K562 (cell line): ENCODE data around the gene PTP4A1.

Experiments used
- E2F4 ChIP-seq: sonication (generic); formaldehyde crosslinking; IDR thresholded peaks from 2 replicates; pipeline ENCODE4 v1.8.0; 2022; ENCODE audit warnings: mild to moderate bottlenecking, low read depth, missing genetic modification reagents
- ETV6 ChIP-seq, 3 experiments: fragments of 150-350 bp in 1 of 3; sonication (generic) in 1 of 3; formaldehyde crosslinking in 1 of 3; IDR thresholded peaks; 2 replicates each; pipeline versions ENCODE4 v1.6.1 to v1.8.0; 2014 to 2022; ENCODE audit warnings: borderline replicate concordance in 2 of 3, low read depth in 2 of 3, antibody characterized with exemption in 1 of 3, low read length in 1 of 3, mild to moderate bottlenecking in 1 of 3, missing genetic modification reagents in 1 of 3
- GABPA ChIP-seq: fragments of 200-800 bp; sonication (Bioruptor generic); conservative IDR thresholded peaks from 2 replicates; pipeline ENCODE4 v1.6.1; 2016; ENCODE audit warnings: low read depth, missing genetic modification characterization, missing compliant biosample characterization
- HCFC1 ChIP-seq: IDR thresholded peaks from 2 replicates; pipeline ENCODE4 v1.6.1; 2012; ENCODE audit warnings: low read depth, low read length, improper control_type of control experiment
- YY1 ChIP-seq, 3 experiments: IDR thresholded peaks; 2 replicates each; pipeline ENCODE4 v1.6.1; 2011; ENCODE audit warnings: low read length in 2 of 3, mild to moderate bottlenecking in 2 of 3, moderate library complexity in 2 of 3, borderline replicate concordance in 1 of 3, control low read depth in 1 of 3, low read depth in 1 of 3; ENCODE audit not compliant: insufficient read depth in 3 of 3, insufficient replicate concordance in 2 of 3, control insufficient read depth in 1 of 3, insufficient read length in 1 of 3; ENCODE audit errors: extremely low read depth in 1 of 3
- ZFP36 ChIP-seq: fragments of 150-350 bp; IDR thresholded peaks from 2 replicates; pipeline ENCODE4 v1.6.1; 2018; ENCODE audit warnings: low read length, low read depth; ENCODE audit not compliant: partially characterized antibody
- ZKSCAN3 ChIP-seq: fragments of 250-450 bp; sonication (Bioruptor Pico); IDR thresholded peaks from 2 replicates; pipeline ENCODE4 v1.4.0; 2020
- TF ChIP-seq, protein P1 (sequence below): fragments of 200-800 bp; sonication (Bioruptor generic); IDR thresholded peaks from 2 replicates; pipeline ENCODE4 v1.6.1; 2016; ENCODE audit warnings: missing genetic modification characterization, missing compliant biosample characterization
- TF ChIP-seq, protein P2 (sequence below), 3 experiments: IDR thresholded peaks in 2 of 3; conservative IDR thresholded peaks in 1 of 3; 2 replicates each; pipeline ENCODE4 v1.5.1; 2011 to 2012; ENCODE audit warnings: low read length in 3 of 3, mild to moderate bottlenecking in 3 of 3, control low read depth in 2 of 3, improper control_type of control experiment in 1 of 3, inconsistent platforms in 1 of 3, low read depth in 1 of 3, mixed read lengths in 1 of 3, moderate library complexity in 1 of 3; ENCODE audit not compliant: insufficient read depth in 2 of 3
- TF ChIP-seq, protein P3 (sequence below): fragments of 250-450 bp; sonication (Bioruptor Pico); IDR thresholded peaks from 2 replicates; pipeline ENCODE4 v1.4.0; 2020; ENCODE audit warnings: mild to moderate bottlenecking

- no peak for TF ChIP-seq ZFP36
- TF ChIP-seq, protein P1, sequence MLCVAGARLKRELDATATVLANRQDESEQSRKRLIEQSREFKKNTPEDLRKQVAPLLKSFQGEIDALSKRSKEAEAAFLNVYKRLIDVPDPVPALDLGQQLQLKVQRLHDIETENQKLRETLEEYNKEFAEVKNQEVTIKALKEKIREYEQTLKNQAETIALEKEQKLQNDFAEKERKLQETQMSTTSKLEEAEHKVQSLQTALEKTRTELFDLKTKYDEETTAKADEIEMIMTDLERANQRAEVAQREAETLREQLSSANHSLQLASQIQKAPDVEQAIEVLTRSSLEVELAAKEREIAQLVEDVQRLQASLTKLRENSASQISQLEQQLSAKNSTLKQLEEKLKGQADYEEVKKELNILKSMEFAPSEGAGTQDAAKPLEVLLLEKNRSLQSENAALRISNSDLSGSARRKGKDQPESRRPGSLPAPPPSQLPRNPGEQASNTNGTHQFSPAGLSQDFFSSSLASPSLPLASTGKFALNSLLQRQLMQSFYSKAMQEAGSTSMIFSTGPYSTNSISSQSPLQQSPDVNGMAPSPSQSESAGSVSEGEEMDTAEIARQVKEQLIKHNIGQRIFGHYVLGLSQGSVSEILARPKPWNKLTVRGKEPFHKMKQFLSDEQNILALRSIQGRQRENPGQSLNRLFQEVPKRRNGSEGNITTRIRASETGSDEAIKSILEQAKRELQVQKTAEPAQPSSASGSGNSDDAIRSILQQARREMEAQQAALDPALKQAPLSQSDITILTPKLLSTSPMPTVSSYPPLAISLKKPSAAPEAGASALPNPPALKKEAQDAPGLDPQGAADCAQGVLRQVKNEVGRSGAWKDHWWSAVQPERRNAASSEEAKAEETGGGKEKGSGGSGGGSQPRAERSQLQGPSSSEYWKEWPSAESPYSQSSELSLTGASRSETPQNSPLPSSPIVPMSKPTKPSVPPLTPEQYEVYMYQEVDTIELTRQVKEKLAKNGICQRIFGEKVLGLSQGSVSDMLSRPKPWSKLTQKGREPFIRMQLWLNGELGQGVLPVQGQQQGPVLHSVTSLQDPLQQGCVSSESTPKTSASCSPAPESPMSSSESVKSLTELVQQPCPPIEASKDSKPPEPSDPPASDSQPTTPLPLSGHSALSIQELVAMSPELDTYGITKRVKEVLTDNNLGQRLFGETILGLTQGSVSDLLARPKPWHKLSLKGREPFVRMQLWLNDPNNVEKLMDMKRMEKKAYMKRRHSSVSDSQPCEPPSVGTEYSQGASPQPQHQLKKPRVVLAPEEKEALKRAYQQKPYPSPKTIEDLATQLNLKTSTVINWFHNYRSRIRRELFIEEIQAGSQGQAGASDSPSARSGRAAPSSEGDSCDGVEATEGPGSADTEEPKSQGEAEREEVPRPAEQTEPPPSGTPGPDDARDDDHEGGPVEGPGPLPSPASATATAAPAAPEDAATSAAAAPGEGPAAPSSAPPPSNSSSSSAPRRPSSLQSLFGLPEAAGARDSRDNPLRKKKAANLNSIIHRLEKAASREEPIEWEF = no peak
- TF ChIP-seq, protein P2, sequence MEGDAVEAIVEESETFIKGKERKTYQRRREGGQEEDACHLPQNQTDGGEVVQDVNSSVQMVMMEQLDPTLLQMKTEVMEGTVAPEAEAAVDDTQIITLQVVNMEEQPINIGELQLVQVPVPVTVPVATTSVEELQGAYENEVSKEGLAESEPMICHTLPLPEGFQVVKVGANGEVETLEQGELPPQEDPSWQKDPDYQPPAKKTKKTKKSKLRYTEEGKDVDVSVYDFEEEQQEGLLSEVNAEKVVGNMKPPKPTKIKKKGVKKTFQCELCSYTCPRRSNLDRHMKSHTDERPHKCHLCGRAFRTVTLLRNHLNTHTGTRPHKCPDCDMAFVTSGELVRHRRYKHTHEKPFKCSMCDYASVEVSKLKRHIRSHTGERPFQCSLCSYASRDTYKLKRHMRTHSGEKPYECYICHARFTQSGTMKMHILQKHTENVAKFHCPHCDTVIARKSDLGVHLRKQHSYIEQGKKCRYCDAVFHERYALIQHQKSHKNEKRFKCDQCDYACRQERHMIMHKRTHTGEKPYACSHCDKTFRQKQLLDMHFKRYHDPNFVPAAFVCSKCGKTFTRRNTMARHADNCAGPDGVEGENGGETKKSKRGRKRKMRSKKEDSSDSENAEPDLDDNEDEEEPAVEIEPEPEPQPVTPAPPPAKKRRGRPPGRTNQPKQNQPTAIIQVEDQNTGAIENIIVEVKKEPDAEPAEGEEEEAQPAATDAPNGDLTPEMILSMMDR (IDR thresholded peaks at IDR 0.05 in 2 of 3, conservative IDR thresholded peaks at IDR 0.05 in 1 of 3; ENCODE audit: insufficient read depth in 2 of 3, low read depth in 1 of 3, low read length in 3 of 3) = no peak
- no peak for TF ChIP-seq ZKSCAN3 (CRISPR knock-in tag)
- TF ChIP-seq ETV6 (IDR thresholded peaks at IDR 0.05; ENCODE audit: borderline replicate concordance in 1 of 2, low read depth in 2 of 2, low read length in 1 of 2) = no peak
- no peak for TF ChIP-seq ETV6 (CRISPR knock-in tag; IDR thresholded peaks at IDR 0.05; ENCODE audit: borderline replicate concordance)
- no peak for TF ChIP-seq HCFC1
- TF ChIP-seq E2F4 (CRISPR knock-in tag) = no peak
- TF ChIP-seq GABPA (tag) = peak; percentile 20; the same call in 1 of the 2 replicates
- TF ChIP-seq YY1 (IDR thresholded peaks at IDR 0.05; ENCODE audit: borderline replicate concordance in 1 of 3, control insufficient read depth in 1 of 3, extremely low read depth in 1 of 3, insufficient read depth in 3 of 3, insufficient read length in 1 of 3, insufficient replicate concordance in 2 of 3, low read depth in 1 of 3, low read length in 2 of 3) = no peak
- TF ChIP-seq, protein P3, sequence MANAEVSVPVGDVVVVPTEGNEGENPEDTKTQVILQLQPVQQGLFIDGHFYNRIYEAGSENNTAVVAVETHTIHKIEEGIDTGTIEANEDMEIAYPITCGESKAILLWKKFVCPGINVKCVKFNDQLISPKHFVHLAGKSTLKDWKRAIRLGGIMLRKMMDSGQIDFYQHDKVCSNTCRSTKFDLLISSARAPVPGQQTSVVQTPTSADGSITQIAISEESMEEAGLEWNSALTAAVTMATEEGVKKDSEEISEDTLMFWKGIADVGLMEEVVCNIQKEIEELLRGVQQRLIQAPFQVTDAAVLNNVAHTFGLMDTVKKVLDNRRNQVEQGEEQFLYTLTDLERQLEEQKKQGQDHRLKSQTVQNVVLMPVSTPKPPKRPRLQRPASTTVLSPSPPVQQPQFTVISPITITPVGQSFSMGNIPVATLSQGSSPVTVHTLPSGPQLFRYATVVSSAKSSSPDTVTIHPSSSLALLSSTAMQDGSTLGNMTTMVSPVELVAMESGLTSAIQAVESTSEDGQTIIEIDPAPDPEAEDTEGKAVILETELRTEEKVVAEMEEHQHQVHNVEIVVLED = no peak
Observed at GRCh38 chr6:63572747-63573075, 431 bp downstream of the PTP4A1 start.
